AG09309 (cell line): ENCODE data around the gene BRF1.

Experiments used
- DNase-seq: peaks from one replicate; pipeline ENCODE4 v3.0.0-alpha.2; 2010; ENCODE audit warnings: low read depth
- H3K4me3 ChIP-seq: 2 replicates; pipeline ENCODE4 v1.5.1; 2011; ENCODE audit warnings: mild to moderate bottlenecking, low read depth, low read length, moderate library complexity; ENCODE audit not compliant: control insufficient read depth
- TF ChIP-seq, protein P1 (sequence below): IDR thresholded peaks from 2 replicates; pipeline ENCODE4 v1.5.1; 2011; ENCODE audit warnings: mild to moderate bottlenecking, low read depth, low read length, inconsistent platforms; ENCODE audit not compliant: insufficient read depth, control insufficient read depth; ENCODE audit errors: missing control alignments

The BRF1 gene

GRCh38 chr14:105203057-105203531 is 97.7 kb downstream of the BRF1 start:
- DNase-seq: no peak
- H3K4me3 ChIP-seq: no peak overlapping the region
- TF ChIP-seq, protein P1, sequence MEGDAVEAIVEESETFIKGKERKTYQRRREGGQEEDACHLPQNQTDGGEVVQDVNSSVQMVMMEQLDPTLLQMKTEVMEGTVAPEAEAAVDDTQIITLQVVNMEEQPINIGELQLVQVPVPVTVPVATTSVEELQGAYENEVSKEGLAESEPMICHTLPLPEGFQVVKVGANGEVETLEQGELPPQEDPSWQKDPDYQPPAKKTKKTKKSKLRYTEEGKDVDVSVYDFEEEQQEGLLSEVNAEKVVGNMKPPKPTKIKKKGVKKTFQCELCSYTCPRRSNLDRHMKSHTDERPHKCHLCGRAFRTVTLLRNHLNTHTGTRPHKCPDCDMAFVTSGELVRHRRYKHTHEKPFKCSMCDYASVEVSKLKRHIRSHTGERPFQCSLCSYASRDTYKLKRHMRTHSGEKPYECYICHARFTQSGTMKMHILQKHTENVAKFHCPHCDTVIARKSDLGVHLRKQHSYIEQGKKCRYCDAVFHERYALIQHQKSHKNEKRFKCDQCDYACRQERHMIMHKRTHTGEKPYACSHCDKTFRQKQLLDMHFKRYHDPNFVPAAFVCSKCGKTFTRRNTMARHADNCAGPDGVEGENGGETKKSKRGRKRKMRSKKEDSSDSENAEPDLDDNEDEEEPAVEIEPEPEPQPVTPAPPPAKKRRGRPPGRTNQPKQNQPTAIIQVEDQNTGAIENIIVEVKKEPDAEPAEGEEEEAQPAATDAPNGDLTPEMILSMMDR: peak; percentile 90

DNA sequence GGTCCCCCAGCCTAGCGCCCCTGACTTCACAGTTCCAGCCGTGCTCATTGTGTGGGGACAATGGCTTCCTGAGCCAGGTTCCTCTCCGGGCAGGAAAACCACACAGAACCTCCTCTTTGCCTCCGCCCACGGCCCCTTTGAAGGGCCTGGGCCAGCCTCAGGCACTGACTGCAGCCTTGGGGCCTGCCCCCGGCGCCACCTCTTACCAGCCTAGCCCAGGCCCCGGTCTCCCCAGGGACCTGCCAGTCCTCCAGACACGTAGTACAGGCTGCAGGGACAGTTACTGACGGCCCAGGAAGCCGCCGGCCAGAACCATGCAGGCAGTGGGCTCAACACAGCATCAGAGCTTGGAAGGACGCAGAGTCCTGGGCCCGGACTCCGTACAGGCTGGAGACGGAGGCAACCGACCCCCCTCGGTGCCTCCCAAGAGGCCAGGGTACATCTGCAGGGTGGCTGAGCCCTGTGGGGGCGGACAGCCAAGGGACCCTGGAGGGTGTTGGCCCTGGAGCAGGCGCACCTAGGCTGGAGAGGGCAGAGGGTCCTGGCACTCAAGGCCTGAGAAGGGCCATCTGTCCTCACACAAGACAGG is 98.8 kb downstream of the BRF1 start:
- DNase-seq: no peak
- H3K4me3 ChIP-seq: no peak overlapping the region
- TF ChIP-seq, protein P1: no peak

GRCh38 chr14:105201156-105201924 is 99.5 kb downstream of the BRF1 start:
- H3K4me3 ChIP-seq: no peak overlapping the region
- TF ChIP-seq, protein P1: no peak
- no peak for DNase-seq

- no peak for DNase-seq
- TF ChIP-seq, protein P1: no peak
- H3K4me3 ChIP-seq: no peak overlapping the region
Observed at GRCh38 chr14:105200641-105201040, 100.2 kb downstream of the BRF1 start.

DNA sequence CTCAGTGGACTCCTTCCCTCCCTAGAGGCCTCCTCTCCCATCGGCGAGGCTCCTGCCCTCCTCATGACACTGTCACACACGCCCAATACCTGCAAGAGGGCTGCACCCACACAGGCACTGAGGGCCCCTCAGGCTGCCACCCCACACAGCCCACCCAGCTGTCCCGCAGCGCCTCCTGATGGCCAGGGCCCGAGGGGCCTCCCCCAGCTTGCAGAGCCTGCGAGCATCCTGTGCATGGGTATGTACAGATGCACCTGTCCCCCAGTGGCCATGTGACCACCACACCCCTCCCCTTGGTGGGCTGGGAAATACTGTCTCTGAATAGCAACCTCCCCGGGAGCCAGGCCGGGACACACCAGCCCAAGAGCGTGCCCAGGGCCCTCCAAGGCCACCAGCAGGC is 100.7 kb downstream of the BRF1 start:
- TF ChIP-seq, protein P1: peak; percentile 9
- no peak for DNase-seq
- H3K4me3 ChIP-seq: no peak overlapping the region

GRCh38 chr14:105199093-105199492 is 101.7 kb downstream of the BRF1 start:
- no peak overlapping the region for H3K4me3 ChIP-seq
- DNase-seq: no peak
- TF ChIP-seq, protein P1: no peak

- no peak overlapping the region for H3K4me3 ChIP-seq
- TF ChIP-seq, protein P1: no peak
- DNase-seq: no peak
Observed at GRCh38 chr14:105198588-105198987, 102.2 kb downstream of the BRF1 start.
